GM12891 (cell line): ENCODE measurements around the gene CCDC88C.

Source experiments
- POLR2A ChIP-seq: IDR thresholded peaks from 2 replicates; pipeline ENCODE4 v1.6.1; 2011; ENCODE audit warnings: low read depth, low read length, control low read depth
- TAF1 ChIP-seq: IDR thresholded peaks from 2 replicates; pipeline ENCODE4 v1.6.1; 2011; ENCODE audit warnings: low read depth, low read length, control low read depth

DNA sequence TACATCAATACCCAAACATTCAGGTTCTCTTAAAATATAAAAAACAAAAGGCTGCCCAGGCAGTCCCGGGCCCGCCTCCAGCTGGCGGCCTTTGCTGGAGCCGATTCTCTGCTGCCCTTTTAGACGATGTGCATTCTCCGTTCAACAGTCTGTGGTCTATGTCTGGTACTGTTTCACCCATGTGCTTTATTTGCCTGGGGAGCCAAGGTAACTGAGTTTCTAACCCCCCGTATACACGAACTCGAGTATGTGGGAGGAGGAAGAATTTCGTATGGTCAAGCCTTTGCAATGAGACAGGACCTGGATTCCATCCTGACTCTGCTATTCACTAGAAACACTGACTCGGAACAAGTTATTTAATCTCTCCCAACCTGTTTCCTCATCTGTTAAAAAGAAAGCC is 119.0 kb downstream of the CCDC88C start:
- TF ChIP-seq POLR2A (no peak), TAF1 (no peak)
